ENCODE measurements around the gene LRP1B. TPM values are rescaled to one million over a fixed set of nuclear protein-coding genes. Genes with fewer than 3 reads are reported as not detected.

The LRP1B gene
- polyA plus RNA-seq, 1 donor from 2014 or later: 12.7 TPM

- Histone ChIP-seq H3K4me3 (ENCODE audit: low read length) (no peak overlapping the region), H3K9ac (ENCODE audit: low read length) (no peak overlapping the region), H3K79me2 (replicated peaks; ENCODE audit: insufficient read depth, low read length) (no peaks in the 10 kb centered on the region), H3K27ac (ENCODE audit: low read length) (no peak overlapping the region), H3K9me3 (ENCODE audit: low read length) (no peaks in the 10 kb centered on the region), H4K20me1 (ENCODE audit: insufficient read depth) (no peaks in the 10 kb centered on the region), H3K9me2 (ENCODE audit: insufficient read depth, low read length) (no peaks in the 10 kb centered on the region), H2AFZ (ENCODE audit: low read depth, low read length) (no peak overlapping the region), H3F3A (ENCODE audit: insufficient read depth, low read length, poor library complexity, severe bottlenecking) (no peaks in the 10 kb centered on the region), H3K27me3 (ENCODE audit: insufficient read depth, low read depth, low read length) (no peaks in the 10 kb centered on the region), H3K36me3 (ENCODE audit: insufficient read depth, low read length) (no peaks in the 10 kb centered on the region), H3K4me2 (ENCODE audit: low read length) (no peak overlapping the region)
- TF ChIP-seq RAD21 (conservative IDR thresholded peaks at IDR 0.05) (no peak), MXI1 (conservative IDR thresholded peaks at IDR 0.05; ENCODE audit: poor library complexity, severe bottlenecking) (no peak), TAF1 (IDR thresholded peaks at IDR 0.05; ENCODE audit: low read depth) (no peak)
Measured at GRCh38 chr2:142065156-142065555, 65.7 kb downstream of the LRP1B start.

- Histone ChIP-seq H3K27me3 (ENCODE audit: insufficient read depth, low read depth, low read length) (no peaks in the 10 kb centered on the region), H3K4me3 (ENCODE audit: low read length) (no peak overlapping the region), H2AFZ (ENCODE audit: low read depth, low read length) (no peak overlapping the region), H3K36me3 (ENCODE audit: insufficient read depth, low read length) (no peaks in the 10 kb centered on the region), H3K9me3 (ENCODE audit: low read length) (no peaks in the 10 kb centered on the region), H3F3A (ENCODE audit: insufficient read depth, low read length, poor library complexity, severe bottlenecking) (no peaks in the 10 kb centered on the region), H3K79me2 (replicated peaks; ENCODE audit: insufficient read depth, low read length) (no peaks in the 10 kb centered on the region), H3K27ac (ENCODE audit: low read length) (no peak overlapping the region), H3K4me2 (ENCODE audit: low read length) (no peak overlapping the region), H3K9ac (ENCODE audit: low read length) (no peak overlapping the region), H3K9me2 (ENCODE audit: insufficient read depth, low read length) (no peaks in the 10 kb centered on the region), H4K20me1 (ENCODE audit: insufficient read depth) (no peaks in the 10 kb centered on the region)
- TF ChIP-seq, protein P1, sequence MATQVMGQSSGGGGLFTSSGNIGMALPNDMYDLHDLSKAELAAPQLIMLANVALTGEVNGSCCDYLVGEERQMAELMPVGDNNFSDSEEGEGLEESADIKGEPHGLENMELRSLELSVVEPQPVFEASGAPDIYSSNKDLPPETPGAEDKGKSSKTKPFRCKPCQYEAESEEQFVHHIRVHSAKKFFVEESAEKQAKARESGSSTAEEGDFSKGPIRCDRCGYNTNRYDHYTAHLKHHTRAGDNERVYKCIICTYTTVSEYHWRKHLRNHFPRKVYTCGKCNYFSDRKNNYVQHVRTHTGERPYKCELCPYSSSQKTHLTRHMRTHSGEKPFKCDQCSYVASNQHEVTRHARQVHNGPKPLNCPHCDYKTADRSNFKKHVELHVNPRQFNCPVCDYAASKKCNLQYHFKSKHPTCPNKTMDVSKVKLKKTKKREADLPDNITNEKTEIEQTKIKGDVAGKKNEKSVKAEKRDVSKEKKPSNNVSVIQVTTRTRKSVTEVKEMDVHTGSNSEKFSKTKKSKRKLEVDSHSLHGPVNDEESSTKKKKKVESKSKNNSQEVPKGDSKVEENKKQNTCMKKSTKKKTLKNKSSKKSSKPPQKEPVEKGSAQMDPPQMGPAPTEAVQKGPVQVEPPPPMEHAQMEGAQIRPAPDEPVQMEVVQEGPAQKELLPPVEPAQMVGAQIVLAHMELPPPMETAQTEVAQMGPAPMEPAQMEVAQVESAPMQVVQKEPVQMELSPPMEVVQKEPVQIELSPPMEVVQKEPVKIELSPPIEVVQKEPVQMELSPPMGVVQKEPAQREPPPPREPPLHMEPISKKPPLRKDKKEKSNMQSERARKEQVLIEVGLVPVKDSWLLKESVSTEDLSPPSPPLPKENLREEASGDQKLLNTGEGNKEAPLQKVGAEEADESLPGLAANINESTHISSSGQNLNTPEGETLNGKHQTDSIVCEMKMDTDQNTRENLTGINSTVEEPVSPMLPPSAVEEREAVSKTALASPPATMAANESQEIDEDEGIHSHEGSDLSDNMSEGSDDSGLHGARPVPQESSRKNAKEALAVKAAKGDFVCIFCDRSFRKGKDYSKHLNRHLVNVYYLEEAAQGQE (IDR thresholded peaks at IDR 0.05; ENCODE audit: borderline replicate concordance): no peak
Measured at GRCh38 chr2:142061733-142062132, 69.1 kb downstream of the LRP1B start.

GRCh38 chr2:142058149-142058548, 72.7 kb downstream of the LRP1B start:
- Histone ChIP-seq H3K36me3 (ENCODE audit: insufficient read depth, low read length) (no peaks in the 10 kb centered on the region), H3F3A (ENCODE audit: insufficient read depth, low read length, poor library complexity, severe bottlenecking) (no peaks in the 10 kb centered on the region), H3K79me2 (replicated peaks; ENCODE audit: insufficient read depth, low read length) (no peaks in the 10 kb centered on the region), H3K27ac (ENCODE audit: low read length) (no peak overlapping the region), H2AFZ (ENCODE audit: low read depth, low read length) (no peak overlapping the region), H3K4me2 (ENCODE audit: low read length) (no peak overlapping the region), H3K9ac (ENCODE audit: low read length) (no peak overlapping the region), H3K9me2 (ENCODE audit: insufficient read depth, low read length) (no peaks in the 10 kb centered on the region), H3K4me3 (ENCODE audit: low read length) (no peak overlapping the region), H4K20me1 (ENCODE audit: insufficient read depth) (no peaks in the 10 kb centered on the region), H3K27me3 (ENCODE audit: insufficient read depth, low read depth, low read length) (no peaks in the 10 kb centered on the region), H3K9me3 (ENCODE audit: low read length) (no peaks in the 10 kb centered on the region)
- TF ChIP-seq SMC3 (conservative IDR thresholded peaks at IDR 0.05; ENCODE audit: poor library complexity) (no peak), POLR2AphosphoS5 (IDR thresholded peaks at IDR 0.05) (no peak), TAF1 (IDR thresholded peaks at IDR 0.05; ENCODE audit: low read depth) (no peak), EZH2 (IDR thresholded peaks at IDR 0.05; ENCODE audit: borderline replicate concordance, insufficient read depth, low read length, poor library complexity, severe bottlenecking) (no peak), EP300 (conservative IDR thresholded peaks at IDR 0.05; ENCODE audit: poor library complexity, severe bottlenecking) (no peak), RAD21 (conservative IDR thresholded peaks at IDR 0.05) (no peak), MXI1 (conservative IDR thresholded peaks at IDR 0.05; ENCODE audit: poor library complexity, severe bottlenecking) (no peak), CTCF (IDR thresholded peaks at IDR 0.05; ENCODE audit: poor library complexity, severe bottlenecking) (no peak)

Data from neural cell (in vitro differentiated cells).